HepG2 (cell line): ENCODE data around the gene LTA4H. TPM values are rescaled to one million over a fixed set of nuclear protein-coding genes. Genes with fewer than 3 reads are reported as not detected.

Experiments used
- ATAC-seq: fragments of 200-7000 bp; cut with Tn5 transposase; 3 replicates; pipeline ENCODE4 v1.9.1; 2020; ENCODE audit warnings: mild to moderate bottlenecking, moderate library complexity
- BruUV-seq: library from RNA; stranded (reverse); fragments of 400-500 nt; replicated peaks from 2 replicates; lab custom pipeline; 2021; lab: Mats Ljungman, UMichigan
- CTCF ChIA-PET: fragments of 300-600 bp; formaldehyde crosslinking; extraction: SDS; loops from one replicate; lab custom pipeline; 2021; ENCODE audit warnings: low total read pairs, inconsistent platforms, low intra/inter-chr PET ratio; lab: Yijun Ruan, JAX
- POLR2A ChIA-PET: fragments of 350-600 bp; sonication (Branson Sonifier 250); formaldehyde crosslinking; loops from one replicate; lab custom pipeline; 2020; ENCODE audit warnings: antibody characterized with exemption, inconsistent platforms; lab: Yijun Ruan, JAX
- DNase-seq: peaks from one replicate; pipeline ENCODE4 v3.0.0-alpha.2; 2015; ENCODE audit warnings: low spot score
- FAIRE-seq: peaks from 3 replicates; lab custom pipeline; 2011; peaks lifted over from hg19 to GRCh38; lab: Jason Lieb, UNC
- H2AFZ ChIP-seq: one replicate; pipeline ENCODE4 v1.6.1; 2011; ENCODE audit warnings: low read length, inconsistent platforms
- H3K27ac ChIP-seq: fragments of 300-600 bp; 3 replicates; pipeline ENCODE4 v1.8.0; 2011; ENCODE audit warnings: mixed run types, mild to moderate bottlenecking, mixed read lengths, low read length, inconsistent platforms; ENCODE audit not compliant: insufficient read depth; ENCODE audit errors: extremely low read length
- H3K27me3 ChIP-seq, 2 experiments: fragments of 200-600 bp in 1 of 2; 2 replicates in 1 of 2; 3 replicates in 1 of 2; pipeline versions ENCODE4 v1.6.0 to v1.8.0; 2011; ENCODE audit warnings: low read length in 2 of 2, mild to moderate bottlenecking in 2 of 2, moderate library complexity in 2 of 2, inconsistent platforms in 1 of 2; ENCODE audit not compliant: insufficient read depth in 2 of 2, control insufficient read depth in 1 of 2
- H3K36me3 ChIP-seq, 2 experiments: fragments of 200-600 bp in 1 of 2; replicated peaks in 1 of 2; 2 replicates in 1 of 2; 3 replicates in 1 of 2; pipeline versions ENCODE4 v1.5.1 to v1.8.0; 2011; ENCODE audit warnings: low read length in 2 of 2, inconsistent platforms in 1 of 2; ENCODE audit not compliant: insufficient read depth in 2 of 2, control insufficient read depth in 1 of 2
- H3K4me1 ChIP-seq: 2 replicates; pipeline ENCODE4 v1.5.1; 2012; ENCODE audit warnings: low read length, inconsistent platforms; ENCODE audit not compliant: insufficient read depth
- H3K4me2 ChIP-seq: 2 replicates; pipeline ENCODE4 v1.6.0; 2011; ENCODE audit warnings: low read depth, low read length, inconsistent platforms
- H3K4me3 ChIP-seq, 3 experiments: fragments of 200-600 bp in 1 of 3; sonication (generic), shearing (Covaris generic) in 1 of 3; replicated peaks in 1 of 3; 2 replicates each; pipeline ENCODE4 v1.5.1; 2011 to 2016; ENCODE audit warnings: low read length in 3 of 3, inconsistent platforms in 2 of 3, low read depth in 2 of 3, mild to moderate bottlenecking in 2 of 3, control low read depth in 1 of 3, mixed read lengths in 1 of 3; ENCODE audit not compliant: insufficient read depth in 1 of 3
- H3K79me2 ChIP-seq: one replicate; pipeline ENCODE4 v1.6.1; 2011; ENCODE audit warnings: low read length, inconsistent platforms; ENCODE audit not compliant: insufficient read depth
- H3K9ac ChIP-seq: 2 replicates; pipeline ENCODE4 v1.6.0; 2011; ENCODE audit warnings: mild to moderate bottlenecking, low read depth, low read length, inconsistent platforms; ENCODE audit not compliant: insufficient read depth
- H3K9me3 ChIP-seq: 2 replicates; pipeline ENCODE4 v1.5.1; 2012; ENCODE audit warnings: mild to moderate bottlenecking, low read length
- H4K20me1 ChIP-seq: 2 replicates; pipeline ENCODE4 v1.6.0; 2011; ENCODE audit warnings: inconsistent platforms, mild to moderate bottlenecking, low read length, moderate library complexity; ENCODE audit not compliant: insufficient read depth
- BCLAF1 ChIP-seq: fragments of 450-650 bp; IDR thresholded peaks from 2 replicates; pipeline ENCODE4 v1.6.1; 2017; ENCODE audit warnings: mild to moderate bottlenecking
- CAMTA2 ChIP-seq: sonication (generic); formaldehyde crosslinking; IDR thresholded peaks from 2 replicates; pipeline ENCODE4 v1.4.0; 2020; ENCODE audit warnings: mild to moderate bottlenecking, missing genetic modification reagents, borderline replicate concordance
- IKZF5 ChIP-seq: IDR thresholded peaks from 2 replicates; pipeline ENCODE4 v1.6.1; 2018; ENCODE audit warnings: missing genetic modification reagents, mild to moderate bottlenecking, missing compliant biosample characterization
- MEF2D ChIP-seq: sonication (generic); formaldehyde crosslinking; IDR thresholded peaks from 2 replicates; pipeline ENCODE4 v1.5.1; 2020; ENCODE audit warnings: mild to moderate bottlenecking, missing genetic modification reagents
- NBN ChIP-seq: fragments of 450-650 bp; conservative IDR thresholded peaks from 2 replicates; pipeline ENCODE4 v1.6.1; 2017
- SYNCRIP ChIP-seq: fragments of 200-400 bp; formaldehyde crosslinking; IDR thresholded peaks from 2 replicates; pipeline ENCODE4 v1.6.1; 2018; ENCODE audit warnings: mild to moderate bottlenecking, low read depth, low read length; ENCODE audit not compliant: insufficient read depth
- TIGD3 ChIP-seq: sonication (generic); formaldehyde crosslinking; IDR thresholded peaks from 2 replicates; pipeline ENCODE4 v1.5.1; 2020; ENCODE audit warnings: mild to moderate bottlenecking, missing genetic modification reagents, borderline replicate concordance
- ZFYVE20 ChIP-seq: sonication (generic); formaldehyde crosslinking; IDR thresholded peaks from 2 replicates; pipeline ENCODE4 v1.8.0; 2023; ENCODE audit warnings: low read depth, mild to moderate bottlenecking, moderate library complexity, missing genetic modification reagents, borderline replicate concordance
- ZNF614 ChIP-seq: IDR thresholded peaks from 2 replicates; pipeline ENCODE4 v1.6.1; 2018; ENCODE audit warnings: missing biosample characterization, missing genetic modification reagents, inconsistent platforms, borderline replicate concordance
- ZNF878 ChIP-seq: sonication (generic); formaldehyde crosslinking; IDR thresholded peaks from 2 replicates; pipeline ENCODE4 v1.8.1; 2023; ENCODE audit warnings: mild to moderate bottlenecking, missing genetic modification reagents, moderate library complexity
- ZSCAN29 ChIP-seq: sonication (generic); formaldehyde crosslinking; conservative IDR thresholded peaks from 2 replicates; pipeline ENCODE4 v1.4.0; 2020; ENCODE audit warnings: mild to moderate bottlenecking, missing genetic modification reagents
- WGBS: methylation state at CpG from one replicate; pipeline ENCODE4 v1.1.6; 2017; ENCODE audit warnings: low lambda C conversion rate; 5-methylcytosine and 5-hydroxymethylcytosine counted together
- in situ Hi-C: cut with HindIII; loops from 2 replicates; pipeline ENCODE4 v1.10.0; 2017; ENCODE audit warnings: low pct_unique_long_range_greater_than_20kb; ENCODE audit not compliant: extremely low pct_ligation_motif_present
- intact Hi-C: fragments of 100-400 bp; cut with micrococcal nuclease; formaldehyde crosslinking; loops from one replicate; pipeline ENCODE4 v1.10.0; 2022; ENCODE audit not compliant: unreplicated experiment
- polyA plus RNA-seq, 8 experiments: library from polyadenylated mRNA; depleted of rRNA in 3 of 8; stranded (reverse) in 7 of 8; unstranded in 1 of 8; fragments of >200 nt; fragmentation: Illumina TruSeq in 4 of 8; extraction: Trizol in 4 of 8; gene quantifications; 2 replicates each; pipeline versions ENCODE4 v1.2.1 to v1.2.3, GENCODE V29; 2011 to 2016; ENCODE audit warnings: low read depth in 4 of 8, missing spikeins in 1 of 8, mixed read lengths in 1 of 8; ENCODE audit not compliant: insufficient read depth in 1 of 8
- total RNA-seq, 5 experiments: library from RNA; depleted of rRNA; stranded (reverse); fragments of >200 nt; fragmentation: Illumina TruSeq; extraction: Trizol; gene quantifications; 2 replicates each; pipeline ENCODE4 v1.2.3, GENCODE V29; 2016; ENCODE audit warnings: low read depth in 1 of 5

Gene LTA4H
- total and polyA plus RNA-seq, 2 of the 13 experiments (the other 11 are each of a cell fraction or from before 2014, with no cell fraction given): 87.5 to 90.4 TPM

GRCh38 chr12:96069511-96070231, 34.3 kb upstream of the LTA4H start:
- ChIA-PET CTCF (no interaction called here), POLR2A (no interaction called here)
- no peaks in the 10 kb centered on the region for H3K4me1 ChIP-seq
- H3K9me3 ChIP-seq: no peaks in the 10 kb centered on the region
- DNase-seq (no peak), ATAC-seq (no peak), FAIRE-seq (no peak)
- H3K36me3 ChIP-seq: no peaks in the 10 kb centered on the region
- in situ Hi-C loops: loop anchor here (10.0 kb wide), 1 partner anchor 445 kb away; no protein-coding TSS in a partner anchor
- no peak overlapping the region for H3K9ac ChIP-seq
- BruUV-seq: no TSS peak
- no peak overlapping the region for H2AFZ ChIP-seq
- H3K4me2 ChIP-seq: no peak overlapping the region
- peaks cover 0 to 15% of the 10 kb centered on the region in 2 experiments; a peak in 4 of 5 replicates for H3K27me3 ChIP-seq
- H4K20me1 ChIP-seq: no peaks in the 10 kb centered on the region
- no peak overlapping the region for H3K27ac ChIP-seq
- H3K79me2 ChIP-seq: no peaks in the 10 kb centered on the region
- intact Hi-C loops: no loop called here
- H3K4me3 ChIP-seq: no peak overlapping the region
- 31% methylated on average over 7 of the region's 7 CpGs for WGBS
- no peak for TF ChIP-seq ZNF614 (CRISPR knock-in tag)
- no peak for TF ChIP-seq IKZF5 (CRISPR knock-in tag)
- TF ChIP-seq, all 625 proteins: peak for 0

GRCh38 chr12:96068636-96069035, 33.2 kb upstream of the LTA4H start:
- no peaks in the 10 kb centered on the region for H3K79me2 ChIP-seq
- intact Hi-C loops: no loop called here
- no peak overlapping the region for H3K4me3 ChIP-seq
- no peak for ATAC-seq
- H3K27ac ChIP-seq: no peak overlapping the region
- WGBS: 11% methylated on average over 2 of the region's 2 CpGs
- H3K9me3 ChIP-seq: no peaks in the 10 kb centered on the region
- no peak overlapping the region for H2AFZ ChIP-seq
- no peaks in the 10 kb centered on the region for H4K20me1 ChIP-seq
- POLR2A ChIA-PET: no interaction called here
- no peaks in the 10 kb centered on the region for H3K4me1 ChIP-seq
- no peak for DNase-seq
- in situ Hi-C loops: loop anchor here (10.0 kb wide), 1 partner anchor 446 kb away; no protein-coding TSS in a partner anchor
- CTCF ChIA-PET: no interaction called here
- BruUV-seq: no TSS peak
- H3K4me2 ChIP-seq: no peak overlapping the region
- no peak for FAIRE-seq
- no peak overlapping the region for H3K9ac ChIP-seq
- no peaks in the 10 kb centered on the region for H3K36me3 ChIP-seq
- peaks cover 0 to 22% of the 10 kb centered on the region in 2 experiments; a peak in 3 of 5 replicates for H3K27me3 ChIP-seq
- no peak for TF ChIP-seq BCLAF1
- no peak for TF ChIP-seq ZFYVE20 (CRISPR knock-in tag)
- no peak for TF ChIP-seq ZSCAN29 (CRISPR knock-in tag)
- no peak for TF ChIP-seq CAMTA2
- no peak for TF ChIP-seq SYNCRIP
- TF ChIP-seq MEF2D: no peak
- no peak for TF ChIP-seq ZNF878 (CRISPR knock-in tag)
- TF ChIP-seq NBN: no peak
- TF ChIP-seq TIGD3 (CRISPR knock-in tag): no peak
